ENCODE measurements around the gene UPK1A. TPM values are rescaled to one million over a fixed set of nuclear protein-coding genes. Genes with fewer than 3 reads are reported as not detected.
"Not testable (repeated sequence)": the region's sequence is repeated elsewhere in the genome, so short reads cannot be mapped to it uniquely, and the experiment has no call there.

The UPK1A gene
- total RNA-seq, 5 donors from 2014 or later (not counting 1 experiment from before 2014, with no cell fraction given), result 0.20 to 0.56 (median 0.38) TPM; not detected in 1

- ATAC-seq (replicated peaks in 1 of 4), result peak; percentile 70 to 73 (median 72)
- Mint-ChIP-seq H3K27me3 (no peaks in the 10 kb centered on the region), H3K27ac (peak within 1 kb of the TSS; percentile 87 to 95), H3K4me1 (peaks cover 45 to 58% (median 51%) of the 10 kb centered on the region in 3 donors), H3K36me3 (peaks cover 6% of the 10 kb centered on the region), H3K4me3 (peak within 1 kb of the TSS; percentile 95 to 99 (median 96)), H3K9me3 (no peaks in the 10 kb centered on the region)
- peaks cover 0 to 12% of the 10 kb centered on the region in 2 donors for H3K36me3 ChIP-seq (ENCODE audit: control insufficient read depth in 2 of 2, extremely low read depth in 1 of 2, insufficient read depth in 1 of 2, low read length in 1 of 2)
- peak within 1 kb of the TSS; percentile 83 to 89 for H3K4me3 ChIP-seq (ENCODE audit: control insufficient read depth in 1 of 2, extremely low read depth in 1 of 2, low read length in 1 of 2)
- peak within 1 kb of the TSS; percentile 75 for H3K27ac ChIP-seq (ENCODE audit: low read length)
- H3K27me3 ChIP-seq (replicated peaks in 1 of 2; ENCODE audit: control insufficient read depth in 2 of 2, extremely low read depth in 1 of 2, insufficient read depth in 2 of 2, low read length in 1 of 2), result peaks cover 0 to 2% of the 10 kb centered on the region in 2 experiments
- no peaks in the 10 kb centered on the region for H3K9me3 ChIP-seq
- peaks cover 8 to 57% of the 10 kb centered on the region in 2 experiments for H3K4me1 ChIP-seq (ENCODE audit: control insufficient read depth in 1 of 2, extremely low read depth in 1 of 2, insufficient read depth in 2 of 2, low read length in 2 of 2)
- WGBS (ENCODE audit: insufficient coverage), result under 1% methylated on average over 30 of the region's 46 CpGs
- CTCF ChIA-PET, result interaction anchor here in 1 of 2 donors (0.5 to 1.9 kb wide), 5 partner anchors 36 to 507 kb away, joined by 3 to 7 read pairs (median 4); partner anchors contain the start of genes FXYD5, HAUS5 and LIN37
- POLR2A ChIA-PET, result interaction anchor here (0.5 to 1.4 kb wide), 7 partner anchors 21 to 241 kb away, joined by 3 to 15 read pairs (median 4); partner anchors contain the start of genes HAUS5 (in 1 of the 2) and LIN37 (in 1 of the 2)
- peak; percentile 74 to 97 (median 92) for DNase-seq
Measured at GRCh38 chr19:35648017-35648961, 18.0 kb upstream of the UPK1A start, which contains the start of gene COX6B1. TSS of gene COX6B1 (plus strand) at chr19:35648323. CDS start at chr19:35651244, 2,921 bp downstream.

- WGBS (ENCODE audit: insufficient coverage), result 78% methylated on average over 8 of the region's 9 CpGs
- H3K4me1 Mint-ChIP-seq, result peaks cover 38 to 47% (median 44%) of the 10 kb centered on the region in 3 donors
- ChIA-PET POLR2A (no interaction called here), CTCF (no interaction called here)
- peak overlapping the region in 2 of 3 donors; percentile 42 to 50 for H3K4me3 Mint-ChIP-seq
- Histone ChIP-seq H3K36me3 (ENCODE audit: control insufficient read depth in 2 of 2, extremely low read depth in 1 of 2, insufficient read depth in 1 of 2, low read length in 1 of 2) (peaks cover 4 to 32% of the 10 kb centered on the region in 2 donors), H3K4me3 (ENCODE audit: control insufficient read depth in 1 of 2, extremely low read depth in 1 of 2, low read length in 1 of 2) (no peak overlapping the region), H3K4me1 (ENCODE audit: control insufficient read depth in 1 of 2, extremely low read depth in 1 of 2, insufficient read depth in 2 of 2, low read length in 2 of 2) (peaks cover 8 to 39% of the 10 kb centered on the region in 2 experiments), H3K27me3 (replicated peaks in 1 of 2; ENCODE audit: control insufficient read depth in 2 of 2, extremely low read depth in 1 of 2, insufficient read depth in 2 of 2, low read length in 1 of 2) (no peaks in the 10 kb centered on the region), H3K27ac (ENCODE audit: low read length) (no peak overlapping the region), H3K9me3 (no peaks in the 10 kb centered on the region)
- peaks cover 15% of the 10 kb centered on the region for H3K36me3 Mint-ChIP-seq
- H3K27me3 Mint-ChIP-seq, result no peaks in the 10 kb centered on the region
- no peak overlapping the region for H3K27ac Mint-ChIP-seq
- DNase-seq (no peak), ATAC-seq (replicated peaks in 1 of 4) (no peak)
- H3K9me3 Mint-ChIP-seq, result no peaks in the 10 kb centered on the region
Measured at GRCh38 chr19:35650581-35650980, 15.7 kb upstream of the UPK1A start.

- ATAC-seq (replicated peaks in 1 of 4); H3K27me3 ChIP-seq (replicated peaks in 1 of 2; ENCODE audit: control insufficient read depth in 2 of 2, extremely low read depth in 1 of 2, insufficient read depth in 2 of 2, low read length in 1 of 2); H3K4me3 Mint-ChIP-seq; H3K9me3 Mint-ChIP-seq; H3K9me3 ChIP-seq; H3K4me3 ChIP-seq (ENCODE audit: control insufficient read depth in 1 of 2, extremely low read depth in 1 of 2, low read length in 1 of 2); H3K27ac Mint-ChIP-seq; DNase-seq; H3K27ac ChIP-seq (ENCODE audit: low read length); H3K27me3 Mint-ChIP-seq: not testable (repeated sequence)
- 98% methylated on average over 5 of the region's 6 CpGs for WGBS (ENCODE audit: insufficient coverage)
- ChIA-PET POLR2A (interaction anchor here in 1 of 2 donors (0.6 kb wide), 1 partner anchor 597 kb away, joined by 4 read pairs; no protein-coding TSS in a partner anchor), CTCF (interaction anchor here (0.6 to 0.7 kb wide), 2 partner anchors 43 to 318 kb away, joined by 3 read pairs; no protein-coding TSS in a partner anchor)
- peaks cover 0 to 17% of the 10 kb centered on the region in 2 experiments for H3K4me1 ChIP-seq (ENCODE audit: control insufficient read depth in 1 of 2, extremely low read depth in 1 of 2, insufficient read depth in 2 of 2, low read length in 2 of 2)
- H3K4me1 Mint-ChIP-seq, result peaks cover 27 to 30% (median 29%) of the 10 kb centered on the region in 3 donors
- H3K36me3 Mint-ChIP-seq, result peaks cover 34% of the 10 kb centered on the region
- peaks cover 10 to 70% of the 10 kb centered on the region in 2 donors for H3K36me3 ChIP-seq (ENCODE audit: control insufficient read depth in 2 of 2, extremely low read depth in 1 of 2, insufficient read depth in 1 of 2, low read length in 1 of 2)
Measured at GRCh38 chr19:35654828-35655227, 11.5 kb upstream of the UPK1A start.

- ChIA-PET POLR2A (interaction anchor here in 1 of 2 donors (0.6 kb wide), 1 partner anchor 598 kb away, joined by 4 read pairs; no protein-coding TSS in a partner anchor), CTCF (interaction anchor here in 1 of 2 donors (0.7 kb wide), 2 partner anchors 21 to 42 kb away, joined by 3 to 6 read pairs; no protein-coding TSS in a partner anchor)
- Histone ChIP-seq H3K27me3 (replicated peaks in 1 of 2; ENCODE audit: control insufficient read depth in 2 of 2, extremely low read depth in 1 of 2, insufficient read depth in 2 of 2, low read length in 1 of 2) (no peaks in the 10 kb centered on the region), H3K9me3 (no peaks in the 10 kb centered on the region), H3K4me1 (ENCODE audit: control insufficient read depth in 1 of 2, extremely low read depth in 1 of 2, insufficient read depth in 2 of 2, low read length in 2 of 2) (peaks cover 0 to 10% of the 10 kb centered on the region in 2 experiments), H3K4me3 (ENCODE audit: control insufficient read depth in 1 of 2, extremely low read depth in 1 of 2, low read length in 1 of 2) (no peak overlapping the region), H3K27ac (ENCODE audit: low read length) (no peak overlapping the region), H3K36me3 (ENCODE audit: control insufficient read depth in 2 of 2, extremely low read depth in 1 of 2, insufficient read depth in 1 of 2, low read length in 1 of 2) (peaks cover 14 to 77% of the 10 kb centered on the region in 2 donors)
- Mint-ChIP-seq H3K9me3 (no peaks in the 10 kb centered on the region), H3K27me3 (no peaks in the 10 kb centered on the region), H3K27ac (no peak overlapping the region), H3K4me3 (no peak overlapping the region), H3K36me3 (peaks cover 36% of the 10 kb centered on the region), H3K4me1 (peaks cover 23 to 26% (median 23%) of the 10 kb centered on the region in 3 donors)
- 100% methylated on average over 4 of the region's 4 CpGs for WGBS (ENCODE audit: insufficient coverage)
- DNase-seq, result no peak
- ATAC-seq (replicated peaks in 1 of 4), result no peak
Measured at GRCh38 chr19:35655600-35655999, 10.7 kb upstream of the UPK1A start.

GRCh38 chr19:35656700-35657099 lies 9.6 kb upstream of the UPK1A start:
- Histone ChIP-seq H3K4me3 (ENCODE audit: control insufficient read depth in 1 of 2, extremely low read depth in 1 of 2, low read length in 1 of 2) (no peak overlapping the region), H3K9me3 (no peaks in the 10 kb centered on the region), H3K27ac (ENCODE audit: low read length) (no peak overlapping the region), H3K27me3 (replicated peaks in 1 of 2; ENCODE audit: control insufficient read depth in 2 of 2, extremely low read depth in 1 of 2, insufficient read depth in 2 of 2, low read length in 1 of 2) (no peaks in the 10 kb centered on the region), H3K4me1 (ENCODE audit: control insufficient read depth in 1 of 2, extremely low read depth in 1 of 2, insufficient read depth in 2 of 2, low read length in 2 of 2) (peaks cover 0 to 3% of the 10 kb centered on the region in 2 experiments), H3K36me3 (ENCODE audit: control insufficient read depth in 2 of 2, extremely low read depth in 1 of 2, insufficient read depth in 1 of 2, low read length in 1 of 2) (peaks cover 21 to 73% of the 10 kb centered on the region in 2 donors)
- H3K4me1 Mint-ChIP-seq, result peaks cover 14 to 18% (median 15%) of the 10 kb centered on the region in 3 donors
- peaks cover 37% of the 10 kb centered on the region for H3K36me3 Mint-ChIP-seq
- ATAC-seq (replicated peaks in 1 of 4) (no peak), DNase-seq (no peak)
- POLR2A ChIA-PET, result interaction anchor here in 1 of 2 donors (0.7 kb wide), 1 partner anchor 24 kb away, joined by 7 read pairs; no protein-coding TSS in a partner anchor
- no peaks in the 10 kb centered on the region for H3K9me3 Mint-ChIP-seq
- no CpG with 5 or more reads among the region's 6 CpGs for WGBS (ENCODE audit: insufficient coverage)
- H3K27me3 Mint-ChIP-seq, result no peaks in the 10 kb centered on the region
- H3K4me3 Mint-ChIP-seq, result no peak overlapping the region
- CTCF ChIA-PET, result no interaction called here
- H3K27ac Mint-ChIP-seq, result no peak overlapping the region

Data from T-cell (primary cell).